Esophagus (tissue), 2 donors: Measurements from ENCODE around the gene ZNF91. TPM values are rescaled to one million over a fixed set of nuclear protein-coding genes. Genes with fewer than 3 reads are reported as not detected.

Source experiments
- H3K27ac ChIP-seq, 2 donors: one replicate each; pipeline ENCODE4 v1.5.1; 2013; ENCODE audit warnings: low read depth in 2 of 2, mild to moderate bottlenecking in 2 of 2, inconsistent platforms in 1 of 2, low read length in 1 of 2, moderate library complexity in 1 of 2
- H3K27me3 ChIP-seq, 2 donors: one replicate each; pipeline ENCODE4 v1.6.1; 2013; ENCODE audit warnings: low read length in 2 of 2, control low read depth in 1 of 2, mild to moderate bottlenecking in 1 of 2; ENCODE audit not compliant: insufficient read depth in 2 of 2, control insufficient read depth in 1 of 2
- H3K36me3 ChIP-seq, 2 donors: one replicate each; pipeline ENCODE4 v1.6.1; 2013; ENCODE audit warnings: low read length in 1 of 2; ENCODE audit not compliant: control insufficient read depth in 2 of 2, insufficient read depth in 2 of 2
- H3K4me1 ChIP-seq, 2 donors: one replicate each; pipeline ENCODE4 v1.6.1; 2013; ENCODE audit warnings: low read length in 1 of 2; ENCODE audit not compliant: control insufficient read depth in 2 of 2, insufficient read depth in 2 of 2
- H3K4me3 ChIP-seq, 2 donors: one replicate each; pipeline ENCODE4 v1.5.1; 2013; ENCODE audit warnings: low read length in 2 of 2, mild to moderate bottlenecking in 2 of 2, low read depth in 1 of 2, moderate library complexity in 1 of 2
- H3K9me3 ChIP-seq, 2 donors: one replicate each; pipeline ENCODE4 v1.6.1; 2013; ENCODE audit warnings: mild to moderate bottlenecking in 2 of 2, low read depth in 1 of 2, low read length in 1 of 2, moderate library complexity in 1 of 2; ENCODE audit not compliant: control insufficient read depth in 2 of 2, insufficient read depth in 1 of 2
- WGBS, 2 donors: extraction: QIAGEN DNeasy Blood & Tissue Kit; methylation state at CpG; one replicate each; pipeline ENCODE4 v1.1.7; 2013; 5-methylcytosine and 5-hydroxymethylcytosine counted together
- polyA plus RNA-seq, 2 donors: library from polyadenylated mRNA; stranded (reverse); fragments of 200-250 nt; gene quantifications; one replicate each; pipeline ENCODE4 v1.2.3, GENCODE V29; 2013
- donor health status: healthy with polysubstance abuse.
- donor health status: Bipolar disorder and iron deficiency.

ZNF91 gene
- polyA plus RNA-seq, 2 donors: 6.0 to 11.9 TPM

GRCh38 chr19:23315286-23315685, 80.0 kb downstream of the ZNF91 start:
- no peak overlapping the region for H3K27ac ChIP-seq
- H3K4me1 ChIP-seq: no peaks in the 10 kb centered on the region
- H3K4me3 ChIP-seq: no peak overlapping the region
- 79 to 82% methylated on average over 2 of the region's 2 CpGs for WGBS, 2 donors
- peaks cover 4% of the 10 kb centered on the region in 2 donors for H3K9me3 ChIP-seq
- no peaks in the 10 kb centered on the region for H3K36me3 ChIP-seq
- H3K27me3 ChIP-seq: no peaks in the 10 kb centered on the region

GRCh38 chr19:23314505-23315251, 80.6 kb downstream of the ZNF91 start:
- H3K27ac ChIP-seq: no peak overlapping the region
- H3K36me3 ChIP-seq: no peaks in the 10 kb centered on the region

GRCh38 chr19:23313196-23313595, 82.1 kb downstream of the ZNF91 start:
- Histone ChIP-seq H3K9me3 (peaks cover 4% of the 10 kb centered on the region in 2 donors), H3K27ac (no peak overlapping the region), H3K4me1 (no peaks in the 10 kb centered on the region), H3K27me3 (no peaks in the 10 kb centered on the region), H3K4me3 (no peak overlapping the region), H3K36me3 (no peaks in the 10 kb centered on the region)
- WGBS, 2 donors: 74 to 85% methylated on average over 2 of the region's 2 CpGs

More at GRCh38 chr19:23314505-23315251, 80.6 kb downstream of the ZNF91 start:
- whole genome bisulfite sequencing, 2 donors: 85 to 86% methylated on average over 4 of the region's 4 CpGs
- Histone ChIP-seq H3K4me1 (no peaks in the 10 kb centered on the region), H3K9me3 (peaks cover 4% of the 10 kb centered on the region in 2 donors), H3K27me3 (no peaks in the 10 kb centered on the region), H3K4me3 (no peak overlapping the region)

- H3K4me1 ChIP-seq: no peaks in the 10 kb centered on the region
- H3K4me3 ChIP-seq: no peak overlapping the region
- no peak overlapping the region for H3K27ac ChIP-seq
- peaks cover 4% of the 10 kb centered on the region in 2 donors for H3K9me3 ChIP-seq
- WGBS, 2 donors: 46 to 52% methylated on average over 1 of the region's 1 CpG
- no peaks in the 10 kb centered on the region for H3K27me3 ChIP-seq
- H3K36me3 ChIP-seq: no peaks in the 10 kb centered on the region
Observed at GRCh38 chr19:23312515-23312914, 82.8 kb downstream of the ZNF91 start.

- 70 to 80% methylated on average over 3 of the region's 3 CpGs for WGBS, 2 donors
- H3K4me3 ChIP-seq: no peak overlapping the region
- H3K27me3 ChIP-seq: no peaks in the 10 kb centered on the region
- peaks cover 4% of the 10 kb centered on the region in 2 donors for H3K9me3 ChIP-seq
- H3K36me3 ChIP-seq: no peaks in the 10 kb centered on the region
- H3K27ac ChIP-seq: no peak overlapping the region
- H3K4me1 ChIP-seq: no peaks in the 10 kb centered on the region
Observed at GRCh38 chr19:23311551-23311950, 83.7 kb downstream of the ZNF91 start.

GRCh38 chr19:23310729-23311211, 84.5 kb downstream of the ZNF91 start:
- H3K4me3 ChIP-seq: no peak overlapping the region
- H3K36me3 ChIP-seq: no peaks in the 10 kb centered on the region
- H3K4me1 ChIP-seq: no peaks in the 10 kb centered on the region
- peaks cover 4 to 5% of the 10 kb centered on the region in 2 donors for H3K9me3 ChIP-seq
- 87 to 88% methylated on average over 2 of the region's 2 CpGs for WGBS, 2 donors
- H3K27me3 ChIP-seq: no peaks in the 10 kb centered on the region
- H3K27ac ChIP-seq: no peak overlapping the region

GRCh38 chr19:23309926-23310325, 85.3 kb downstream of the ZNF91 start:
- WGBS, 2 donors: 70 to 88% methylated on average over 1 of the region's 1 CpG
- no peak overlapping the region for H3K27ac ChIP-seq
- no peaks in the 10 kb centered on the region for H3K36me3 ChIP-seq
- H3K4me3 ChIP-seq: no peak overlapping the region
- H3K4me1 ChIP-seq: no peaks in the 10 kb centered on the region
- H3K27me3 ChIP-seq: no peaks in the 10 kb centered on the region
- peaks cover 4 to 5% of the 10 kb centered on the region in 2 donors for H3K9me3 ChIP-seq

GRCh38 chr19:23305555-23305954, 89.7 kb downstream of the ZNF91 start:
- WGBS, 2 donors: 56 to 58% methylated on average over 1 of the region's 1 CpG
- no peaks in the 10 kb centered on the region for H3K27me3 ChIP-seq
- H3K9me3 ChIP-seq: peaks cover 3% of the 10 kb centered on the region in 2 donors
- H3K36me3 ChIP-seq: no peaks in the 10 kb centered on the region
- no peak overlapping the region for H3K4me3 ChIP-seq
- no peaks in the 10 kb centered on the region for H3K4me1 ChIP-seq
- H3K27ac ChIP-seq: no peak overlapping the region

- H3K27me3 ChIP-seq: no peaks in the 10 kb centered on the region
- H3K9me3 ChIP-seq: peaks cover 3% of the 10 kb centered on the region in 2 donors
- no peaks in the 10 kb centered on the region for H3K36me3 ChIP-seq
- 76 to 84% methylated on average over 3 of the region's 3 CpGs for WGBS, 2 donors
- H3K4me1 ChIP-seq: no peaks in the 10 kb centered on the region
- H3K4me3 ChIP-seq: no peak overlapping the region
- H3K27ac ChIP-seq: no peak overlapping the region
Observed at GRCh38 chr19:23304238-23304637, 91.0 kb downstream of the ZNF91 start.

GRCh38 chr19:23294141-23294540, 101.1 kb downstream of the ZNF91 start:
- Histone ChIP-seq H3K4me3 (no peak overlapping the region), H3K36me3 (no peaks in the 10 kb centered on the region), H3K27ac (no peak overlapping the region), H3K9me3 (no peaks in the 10 kb centered on the region), H3K27me3 (no peaks in the 10 kb centered on the region), H3K4me1 (no peaks in the 10 kb centered on the region)
- whole genome bisulfite sequencing, 2 donors: 76 to 77% methylated on average over 4 of the region's 4 CpGs
